Peyer's patch (tissue), 4 donors: ENCODE results near the gene TBC1D2B. TPM values are rescaled to one million over a fixed set of nuclear protein-coding genes. Genes with fewer than 3 reads are reported as not detected.

ENCODE experiments used
- DNase-seq, 3 donors: peaks; one replicate each; pipeline ENCODE4 v3.0.0-alpha.2; 2017 to 2019
- H3K27ac ChIP-seq, 4 donors: fragments of 200-600 bp; sonication (generic); one replicate each; pipeline ENCODE4 v1.5.1; 2016 to 2019
- H3K27me3 ChIP-seq, 2 donors: fragments of 200-600 bp; sonication (generic); one replicate each; pipeline ENCODE4 v1.5.1; 2019
- H3K36me3 ChIP-seq, 3 donors: fragments of 200-600 bp; sonication (generic); one replicate each; pipeline ENCODE4 v1.5.1; 2016 to 2019
- H3K4me1 ChIP-seq, 4 donors: fragments of 200-600 bp; sonication (generic); one replicate each; pipeline ENCODE4 v1.5.1; 2016 to 2019
- H3K4me3 ChIP-seq, 4 donors: fragments of 200-600 bp; sonication (generic); 1 replicate in 3 of 4; 2 replicates in 1 of 4; pipeline ENCODE4 v1.5.1; 2016 to 2019; ENCODE audit warnings: mild to moderate bottlenecking in 1 of 4
- H3K9me3 ChIP-seq, 4 donors: fragments of 200-600 bp; sonication (generic); one replicate each; pipeline ENCODE4 v1.5.1; 2016 to 2019; ENCODE audit warnings: mild to moderate bottlenecking in 1 of 4
- CTCF ChIP-seq, 6 experiments: fragments of 450-650 bp in 4 of 6; fragments of 200-600 bp in 2 of 6; sonication (generic) in 1 of 6; IDR thresholded peaks; one replicate each; pipeline ENCODE4 v1.5.1; 2017 to 2019; ENCODE audit warnings: antibody characterized with exemption in 6 of 6, mild to moderate bottlenecking in 3 of 6, moderate library complexity in 1 of 6
- POLR2A ChIP-seq, 2 donors: fragments of 450-650 bp; IDR thresholded peaks; one replicate each; pipeline ENCODE4 v1.5.1; 2017; ENCODE audit warnings: antibody characterized with exemption in 2 of 2, mild to moderate bottlenecking in 2 of 2, moderate library complexity in 2 of 2
- total RNA-seq, 4 donors: library from RNA; depleted of rRNA; stranded (reverse); fragments of >200 nt; gene quantifications; one replicate each; pipeline ENCODE4 v1.1.0, GENCODE V29; 2016

TBC1D2B gene
- total RNA-seq, 4 donors from 2014 or later, result 52.9 to 94.9 (median 72.4) TPM

- no peak for TF ChIP-seq CTCF (IDR thresholded peaks at IDR 0.05)
- no peak for TF ChIP-seq POLR2A (IDR thresholded peaks at IDR 0.05)
- Histone ChIP-seq H3K4me3 (no peak overlapping the region), H3K9me3 (no peaks in the 10 kb centered on the region), H3K4me1 (peaks cover 0 to 18% (median 8%) of the 10 kb centered on the region in 4 donors), H3K27me3 (no peaks in the 10 kb centered on the region), H3K27ac (no peak overlapping the region), H3K36me3 (no peaks in the 10 kb centered on the region)
- peak in 1 of 3 donors; percentile 44 for DNase-seq
These were observed 28.1 kb upstream of the TBC1D2B start for GRCh38 chr15:78105476-78106241.

GRCh38 chr15:78104566-78105475 is 27.3 kb upstream of the TBC1D2B start:
- DNase-seq, result peak in 1 of 3 donors; percentile 53
- no peak overlapping the region for H3K27ac ChIP-seq
- peaks cover 0 to 18% (median 8%) of the 10 kb centered on the region in 4 donors for H3K4me1 ChIP-seq
- no peak overlapping the region for H3K4me3 ChIP-seq
- no peaks in the 10 kb centered on the region for H3K36me3 ChIP-seq
- TF ChIP-seq POLR2A (IDR thresholded peaks at IDR 0.05) (no peak), CTCF (IDR thresholded peaks at IDR 0.05) (no peak)
- H3K9me3 ChIP-seq, result no peaks in the 10 kb centered on the region
- H3K27me3 ChIP-seq, result no peaks in the 10 kb centered on the region

GRCh38 chr15:78104119-78104479 is 26.6 kb upstream of the TBC1D2B start:
- no peaks in the 10 kb centered on the region for H3K36me3 ChIP-seq
- H3K9me3 ChIP-seq, result no peaks in the 10 kb centered on the region
- DNase-seq, result no peak
- peaks cover 0 to 18% (median 8%) of the 10 kb centered on the region in 4 donors for H3K4me1 ChIP-seq
- no peaks in the 10 kb centered on the region for H3K27me3 ChIP-seq
- no peak overlapping the region for H3K4me3 ChIP-seq
- peak overlapping the region in 2 of 4 donors; percentile 64 to 80 for H3K27ac ChIP-seq
- TF ChIP-seq POLR2A (IDR thresholded peaks at IDR 0.05) (no peak), CTCF (IDR thresholded peaks at IDR 0.05) (no peak)

GRCh38 chr15:78103406-78104118 is 26.1 kb upstream of the TBC1D2B start:
- DNase-seq, result peak in 2 of 3 donors; percentile 57 to 83
- H3K27me3 ChIP-seq, result no peaks in the 10 kb centered on the region
- H3K4me3 ChIP-seq, result no peak overlapping the region
- H3K27ac ChIP-seq, result peak overlapping the region; percentile 64 to 80 (median 69)
- peaks cover 0 to 18% (median 8%) of the 10 kb centered on the region in 4 donors for H3K4me1 ChIP-seq
- no peaks in the 10 kb centered on the region for H3K9me3 ChIP-seq
- H3K36me3 ChIP-seq, result no peaks in the 10 kb centered on the region
- TF ChIP-seq POLR2A (IDR thresholded peaks at IDR 0.05) (no peak), CTCF (IDR thresholded peaks at IDR 0.05) (no peak)

- no peak for DNase-seq
- Histone ChIP-seq H3K4me3 (no peak overlapping the region), H3K9me3 (no peaks in the 10 kb centered on the region), H3K27ac (peak overlapping the region in 3 of 4 donors; percentile 68 to 80 (median 70)), H3K4me1 (peaks cover 0 to 18% (median 8%) of the 10 kb centered on the region in 4 donors), H3K27me3 (no peaks in the 10 kb centered on the region), H3K36me3 (no peaks in the 10 kb centered on the region)
- TF ChIP-seq POLR2A (IDR thresholded peaks at IDR 0.05) (no peak), CTCF (IDR thresholded peaks at IDR 0.05) (no peak)
These were observed 25.2 kb upstream of the TBC1D2B start for GRCh38 chr15:78102741-78103140.
